ENCODE results near the gene MPRIP. TPM values are rescaled to one million over a fixed set of nuclear protein-coding genes. Genes with fewer than 3 reads are reported as not detected.

Gene MPRIP
- total RNA-seq, 4 donors from 2014 or later = 122 to 207 (median 145) TPM

DNA sequence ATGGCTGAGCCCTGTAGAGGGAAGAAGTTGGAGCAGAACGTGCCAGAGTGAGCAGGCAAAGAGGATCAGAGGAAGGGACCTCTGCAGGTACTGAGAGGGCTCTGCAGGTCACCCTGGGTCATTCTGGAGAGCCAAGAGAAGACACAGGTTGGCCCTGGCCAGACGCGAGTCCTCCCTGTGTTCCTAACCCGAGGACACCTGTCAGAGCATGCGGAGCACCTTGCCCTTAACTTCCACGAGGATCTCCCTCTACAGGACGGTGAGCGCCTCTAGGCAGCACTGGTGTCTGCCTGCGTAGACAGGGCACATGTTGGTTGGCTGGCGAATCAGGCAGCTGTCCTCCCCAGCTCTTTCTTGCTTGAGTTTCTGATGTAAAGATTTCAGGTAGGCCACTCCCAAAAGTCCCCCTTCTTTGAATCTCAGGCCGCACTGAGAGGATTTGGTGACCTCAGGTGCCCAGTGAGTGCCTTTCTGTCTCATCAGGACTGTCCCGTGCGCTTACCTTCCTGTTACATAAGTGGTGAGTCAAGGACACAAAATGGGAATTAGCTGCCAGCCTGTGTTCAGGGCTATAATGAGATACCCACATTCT, 45.3 kb downstream of the MPRIP start:
- H3K27ac ChIP-seq = peak overlapping the region; percentile 40
- 56% methylated on average over 3 of the region's 13 CpGs for WGBS

DNA sequence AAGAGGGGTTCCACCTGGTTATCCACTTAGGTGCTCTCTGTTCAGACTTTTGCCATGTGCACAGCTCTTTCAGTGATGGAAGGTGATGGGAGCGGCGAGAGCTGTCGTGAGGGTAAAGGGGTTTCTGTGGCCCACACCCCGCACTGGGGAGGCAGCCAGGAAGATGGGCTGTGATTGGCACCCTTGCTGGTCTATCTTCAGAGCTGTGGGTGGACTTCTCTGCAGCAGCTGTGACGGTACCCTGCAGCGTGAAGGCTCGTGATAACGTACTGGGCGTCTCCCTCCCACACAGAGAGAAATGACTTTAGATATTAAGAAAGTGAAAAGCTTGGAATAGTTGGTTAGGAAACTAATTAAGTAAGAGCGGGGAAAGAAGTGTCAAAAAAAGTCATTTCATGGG, 45.8 kb downstream of the MPRIP start:
- Histone ChIP-seq H3K4me3 (no peak overlapping the region), H3K36me3 (peaks cover 9% of the 10 kb centered on the region), H3K9me3 (no peaks in the 10 kb centered on the region), H3K27ac (peak overlapping the region; percentile 40), H3K27me3 (no peaks in the 10 kb centered on the region), H3K4me1 (peaks cover 60% of the 10 kb centered on the region)
- TF ChIP-seq POLR2A (IDR thresholded peaks at IDR 0.05) = no peak
- no peak for TF ChIP-seq EP300 (IDR thresholded peaks at IDR 0.05)
- 51% methylated on average over 10 of the region's 10 CpGs for WGBS
- DNase-seq (ENCODE audit: low spot score in 2 of 2) = no peak

More for the DNA sequence above, 45.3 kb downstream of the MPRIP start:
- TF ChIP-seq POLR2A (IDR thresholded peaks at IDR 0.05) = no peak
- TF ChIP-seq, protein P1, sequence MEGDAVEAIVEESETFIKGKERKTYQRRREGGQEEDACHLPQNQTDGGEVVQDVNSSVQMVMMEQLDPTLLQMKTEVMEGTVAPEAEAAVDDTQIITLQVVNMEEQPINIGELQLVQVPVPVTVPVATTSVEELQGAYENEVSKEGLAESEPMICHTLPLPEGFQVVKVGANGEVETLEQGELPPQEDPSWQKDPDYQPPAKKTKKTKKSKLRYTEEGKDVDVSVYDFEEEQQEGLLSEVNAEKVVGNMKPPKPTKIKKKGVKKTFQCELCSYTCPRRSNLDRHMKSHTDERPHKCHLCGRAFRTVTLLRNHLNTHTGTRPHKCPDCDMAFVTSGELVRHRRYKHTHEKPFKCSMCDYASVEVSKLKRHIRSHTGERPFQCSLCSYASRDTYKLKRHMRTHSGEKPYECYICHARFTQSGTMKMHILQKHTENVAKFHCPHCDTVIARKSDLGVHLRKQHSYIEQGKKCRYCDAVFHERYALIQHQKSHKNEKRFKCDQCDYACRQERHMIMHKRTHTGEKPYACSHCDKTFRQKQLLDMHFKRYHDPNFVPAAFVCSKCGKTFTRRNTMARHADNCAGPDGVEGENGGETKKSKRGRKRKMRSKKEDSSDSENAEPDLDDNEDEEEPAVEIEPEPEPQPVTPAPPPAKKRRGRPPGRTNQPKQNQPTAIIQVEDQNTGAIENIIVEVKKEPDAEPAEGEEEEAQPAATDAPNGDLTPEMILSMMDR (IDR thresholded peaks at IDR 0.05) = no peak
- TF ChIP-seq EP300 (IDR thresholded peaks at IDR 0.05) = no peak
- no peak for TF ChIP-seq POLR2AphosphoS5 (IDR thresholded peaks at IDR 0.05)
- peaks cover 15% of the 10 kb centered on the region for H3K36me3 ChIP-seq
- no peak overlapping the region for H3K4me3 ChIP-seq
- no peaks in the 10 kb centered on the region for H3K9me3 ChIP-seq
- no peak for DNase-seq (ENCODE audit: low spot score in 2 of 2)
- no peaks in the 10 kb centered on the region for H3K27me3 ChIP-seq
- H3K4me1 ChIP-seq = peaks cover 54% of the 10 kb centered on the region

DNA sequence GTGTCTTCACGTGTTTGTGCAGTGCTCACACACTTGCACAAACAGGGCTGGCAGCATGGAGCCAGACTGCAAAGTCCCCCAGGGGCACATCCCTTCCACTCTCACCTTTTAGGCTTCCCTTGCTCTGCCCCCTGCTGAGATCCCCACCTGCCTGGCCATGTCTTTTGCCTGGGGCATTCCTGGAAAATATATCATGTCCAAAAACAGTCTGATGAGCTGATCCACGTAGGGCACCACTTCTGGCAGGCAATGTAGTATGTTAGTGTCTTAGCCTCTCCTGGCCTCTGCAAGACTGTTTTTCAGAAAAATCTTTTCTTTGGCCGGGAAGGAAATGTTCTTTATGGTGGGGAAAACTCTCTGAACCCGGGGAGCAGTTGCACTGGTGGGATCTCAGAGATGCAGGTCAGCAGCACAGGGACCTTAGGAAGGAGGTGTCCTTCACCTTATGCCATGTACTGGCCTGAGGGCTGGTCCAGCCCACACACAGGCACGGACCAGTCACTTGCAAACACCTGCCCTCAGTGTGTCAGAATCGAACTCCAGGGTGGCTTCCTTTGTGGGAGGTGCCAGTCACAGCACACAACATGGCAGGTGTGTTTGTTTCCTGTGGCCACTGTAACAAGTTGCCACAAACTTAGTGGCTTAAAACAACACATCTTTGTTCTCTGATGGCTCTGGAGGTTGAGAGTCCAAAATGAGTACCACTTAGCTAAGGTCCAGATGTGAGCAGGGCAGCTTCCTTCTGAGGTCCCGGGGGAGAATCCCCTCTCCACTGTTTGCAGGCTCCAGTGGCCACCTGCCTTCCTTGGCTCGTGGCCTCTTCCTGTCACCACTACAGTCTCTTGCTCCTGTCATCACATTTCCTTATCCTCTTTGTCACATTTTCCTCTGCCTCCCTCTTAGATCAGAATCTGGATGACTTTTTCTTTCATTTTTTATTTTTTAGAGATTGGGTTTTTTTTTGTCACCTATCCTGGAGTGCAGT, 46.6 kb downstream of the MPRIP start:
- H3K27ac ChIP-seq = no peak overlapping the region
- peaks cover 66% of the 10 kb centered on the region for H3K4me1 ChIP-seq
- 54% methylated on average over 6 of the region's 8 CpGs for WGBS

DNA sequence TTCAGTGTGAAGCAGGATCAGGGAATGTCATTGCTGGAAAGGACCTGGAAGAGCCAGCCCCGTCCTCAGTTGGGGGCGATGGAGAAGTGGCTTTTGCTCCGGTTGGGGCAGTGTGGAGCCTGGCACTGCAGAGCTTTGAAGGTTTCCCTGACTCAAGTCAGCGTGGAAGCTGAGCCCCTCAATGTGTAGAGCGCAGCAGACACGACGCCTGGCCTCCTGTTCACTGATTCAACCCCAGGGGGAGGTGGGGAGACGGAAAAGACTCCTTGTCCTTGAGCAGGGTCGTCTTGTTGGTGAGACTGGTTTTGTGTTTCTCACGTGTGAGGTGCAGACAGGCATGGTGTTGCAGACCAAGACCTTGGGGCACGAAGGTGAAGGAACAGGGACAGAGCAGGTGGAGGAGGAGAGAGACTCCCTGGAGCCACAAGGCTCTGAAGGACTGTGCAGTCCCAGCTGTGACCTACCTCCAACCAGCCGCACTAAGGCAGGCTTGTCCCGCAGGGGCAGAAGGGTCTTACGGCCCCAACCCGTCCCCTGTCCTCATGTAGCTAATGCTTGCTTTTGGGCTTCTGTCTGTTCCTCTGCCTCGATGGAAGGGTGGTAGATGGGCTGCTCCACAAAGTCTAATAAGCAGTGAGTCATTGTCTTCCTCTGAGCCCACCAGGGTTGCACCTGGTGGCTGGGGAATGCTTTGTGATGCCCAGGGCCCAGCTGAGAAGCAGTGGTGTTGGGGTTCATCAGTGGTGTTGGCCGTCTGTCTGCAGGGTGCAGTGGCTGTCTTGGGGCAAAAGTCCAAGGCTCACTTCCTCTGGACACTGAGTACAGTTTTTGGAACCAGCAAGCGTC, 47.8 kb downstream of the MPRIP start:
- no peaks in the 10 kb centered on the region for H3K9me3 ChIP-seq
- H3K36me3 ChIP-seq = no peaks in the 10 kb centered on the region
- no peak for DNase-seq (ENCODE audit: low spot score in 2 of 2)
- H3K4me3 ChIP-seq = no peak overlapping the region
- TF ChIP-seq, protein P1 (IDR thresholded peaks at IDR 0.05) = no peak
- TF ChIP-seq POLR2AphosphoS5 (IDR thresholded peaks at IDR 0.05) (no peak), EP300 (IDR thresholded peaks at IDR 0.05) (no peak), POLR2A (IDR thresholded peaks at IDR 0.05) (no peak)
- peaks cover 66% of the 10 kb centered on the region for H3K4me1 ChIP-seq
- H3K27me3 ChIP-seq = no peaks in the 10 kb centered on the region
- H3K27ac ChIP-seq = no peak overlapping the region
- WGBS = 90% methylated on average over 18 of the region's 18 CpGs

More for the DNA sequence above, 46.6 kb downstream of the MPRIP start:
- no peaks in the 10 kb centered on the region for H3K27me3 ChIP-seq
- TF ChIP-seq, protein P1 (IDR thresholded peaks at IDR 0.05) = no peak
- TF ChIP-seq POLR2A (IDR thresholded peaks at IDR 0.05) = no peak
- no peak for TF ChIP-seq POLR2AphosphoS5 (IDR thresholded peaks at IDR 0.05)
- TF ChIP-seq EP300 (IDR thresholded peaks at IDR 0.05) = no peak
- DNase-seq (ENCODE audit: low spot score in 2 of 2) = peak in 1 of 2 donors; percentile 40
- H3K9me3 ChIP-seq = no peaks in the 10 kb centered on the region
- no peak overlapping the region for H3K4me3 ChIP-seq
- H3K36me3 ChIP-seq = peaks cover 6% of the 10 kb centered on the region

DNA sequence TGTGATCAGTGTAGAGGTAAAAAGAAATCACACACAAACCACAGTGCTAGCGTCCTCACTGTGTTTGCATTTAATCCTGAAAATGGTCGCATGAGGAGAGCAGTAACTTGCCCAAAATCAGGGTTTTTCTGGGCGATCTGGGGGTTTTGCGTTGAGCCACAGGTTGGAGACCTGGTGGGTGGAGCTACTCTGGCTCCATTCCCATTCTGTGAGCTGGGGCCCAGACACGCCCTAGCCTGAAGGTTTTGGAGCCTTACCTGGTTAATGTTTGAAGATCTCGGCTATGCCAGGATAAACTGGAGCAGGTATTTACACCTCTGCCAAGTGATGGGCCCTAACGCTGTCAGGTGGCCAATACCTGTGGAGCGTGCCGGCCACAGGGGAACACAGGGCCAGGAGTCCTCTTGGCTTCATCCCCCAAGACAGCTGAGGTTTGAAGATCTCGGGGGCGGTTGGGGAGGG, 48.4 kb downstream of the MPRIP start:
- TF ChIP-seq POLR2AphosphoS5 (IDR thresholded peaks at IDR 0.05) = no peak
- TF ChIP-seq EP300 (IDR thresholded peaks at IDR 0.05) = no peak
- TF ChIP-seq POLR2A (IDR thresholded peaks at IDR 0.05) = no peak
- TF ChIP-seq, protein P1 (IDR thresholded peaks at IDR 0.05) = no peak
- no peaks in the 10 kb centered on the region for H3K27me3 ChIP-seq
- peaks cover 69% of the 10 kb centered on the region for H3K4me1 ChIP-seq
- no peak for DNase-seq (ENCODE audit: low spot score in 2 of 2)
- H3K9me3 ChIP-seq = no peaks in the 10 kb centered on the region
- H3K27ac ChIP-seq = no peak overlapping the region
- H3K36me3 ChIP-seq = no peaks in the 10 kb centered on the region
- 59% methylated on average over 6 of the region's 11 CpGs for WGBS
- H3K4me3 ChIP-seq = no peak overlapping the region
